Activated T-helper 1 cell treated with Interleukin-2 at 50 U/mL for 16 hours (primary cell): ENCODE results near the gene ALG8.
A peak's percentile ranks its signal among the peaks of the same experiment; 100 is the strongest.
"Not testable (repeated sequence)": the region's sequence is repeated elsewhere in the genome, so short reads cannot be mapped to it uniquely, and the experiment has no call there.

Experiments
- DNase-seq: peaks from one replicate; pipeline ENCODE4 v3.0.0-alpha.2; 2020; ENCODE audit warnings: low read depth

Gene ALG8

DNA sequence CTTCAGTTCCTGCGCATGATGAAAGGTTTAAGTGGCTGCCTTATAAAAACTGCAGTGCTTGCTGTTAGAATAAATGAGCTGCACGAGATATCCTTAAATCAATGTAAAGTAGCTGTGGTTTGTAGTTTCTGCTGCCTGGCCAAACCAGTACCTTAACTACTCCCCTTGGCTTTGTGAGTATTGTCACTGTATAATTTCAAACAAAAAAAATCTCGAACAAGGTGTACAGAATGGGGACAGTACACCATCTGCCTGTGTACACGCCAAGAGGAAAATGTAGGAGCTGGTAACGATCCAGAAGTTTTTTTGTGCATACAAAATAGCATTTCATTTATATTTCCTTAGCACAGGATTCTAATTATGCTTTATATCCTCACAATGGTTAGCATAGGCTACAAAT, 39.2 kb downstream of the ALG8 start:
- DNase-seq, result no peak

DNA sequence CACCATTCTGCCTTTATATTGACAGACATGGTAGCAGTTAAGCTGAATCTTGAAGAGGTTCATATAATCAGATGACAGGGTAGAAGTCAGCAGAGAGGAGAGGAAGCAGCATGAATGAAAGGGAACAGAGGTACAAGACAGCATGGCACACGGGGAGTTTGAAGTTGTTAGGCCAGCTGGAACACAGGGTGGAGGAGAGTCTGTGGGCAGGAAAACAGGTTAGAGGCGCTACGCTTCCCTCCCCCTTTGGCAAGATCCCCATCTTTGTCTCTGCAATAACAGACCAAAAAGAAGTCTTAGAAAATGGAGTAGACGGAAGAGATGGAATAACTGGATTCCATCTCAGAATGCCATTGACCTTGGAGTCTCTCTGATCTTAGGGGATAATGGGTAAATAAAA, 39.8 kb downstream of the ALG8 start:
- DNase-seq, result no peak

DNA sequence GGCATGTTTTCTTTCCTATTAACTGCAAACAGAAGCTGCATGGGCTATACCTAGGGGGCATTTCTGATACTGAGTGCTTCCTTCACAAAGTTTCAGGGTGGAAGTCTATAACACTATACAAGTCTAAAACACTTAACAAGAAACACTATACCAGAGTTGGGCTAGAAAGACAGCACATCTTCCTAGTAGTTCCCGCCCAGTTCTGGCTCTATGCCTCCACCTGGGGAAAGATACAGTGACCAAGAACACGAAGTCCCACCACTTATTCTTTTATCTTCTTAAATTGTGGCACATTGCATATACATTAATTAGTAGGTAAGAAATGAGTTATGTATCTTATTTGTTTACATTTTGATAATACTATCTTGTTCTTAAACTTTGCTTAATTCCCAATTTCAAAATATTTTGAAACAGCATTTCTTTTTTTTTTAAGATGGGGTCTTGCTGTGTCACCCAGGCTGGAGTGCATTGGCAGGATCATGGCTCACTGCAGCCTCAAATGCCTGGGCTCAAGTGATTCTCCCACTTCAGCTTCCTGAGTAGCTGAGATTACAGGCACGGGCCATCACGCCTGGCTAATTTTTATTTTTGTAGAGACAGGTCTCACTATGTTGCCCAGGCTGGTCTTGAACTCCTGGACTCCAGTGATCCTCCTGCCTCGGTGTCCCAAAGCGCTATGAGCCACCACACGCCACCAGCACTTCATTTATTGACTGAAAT, 41.6 kb downstream of the ALG8 start:
- no peak for DNase-seq

DNA sequence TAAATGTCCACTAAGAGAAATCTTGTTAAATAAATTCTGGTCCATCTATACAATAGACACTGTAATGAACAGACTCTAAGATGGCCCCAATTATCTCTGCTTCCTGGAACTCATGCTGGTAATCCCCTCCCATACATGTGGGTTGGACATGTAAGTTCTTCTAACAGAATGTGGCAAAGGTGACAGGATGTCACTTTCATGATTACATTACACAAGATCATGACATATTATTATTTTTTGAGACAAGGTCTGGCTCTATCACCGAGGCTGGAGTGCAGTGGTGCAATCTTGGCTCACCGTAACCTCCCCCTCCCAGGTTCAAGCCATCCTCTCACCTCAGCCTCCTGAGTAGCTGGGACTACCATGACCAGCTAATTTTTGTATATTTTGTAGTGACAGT, 45.2 kb downstream of the ALG8 start:
- DNase-seq, result no peak

DNA sequence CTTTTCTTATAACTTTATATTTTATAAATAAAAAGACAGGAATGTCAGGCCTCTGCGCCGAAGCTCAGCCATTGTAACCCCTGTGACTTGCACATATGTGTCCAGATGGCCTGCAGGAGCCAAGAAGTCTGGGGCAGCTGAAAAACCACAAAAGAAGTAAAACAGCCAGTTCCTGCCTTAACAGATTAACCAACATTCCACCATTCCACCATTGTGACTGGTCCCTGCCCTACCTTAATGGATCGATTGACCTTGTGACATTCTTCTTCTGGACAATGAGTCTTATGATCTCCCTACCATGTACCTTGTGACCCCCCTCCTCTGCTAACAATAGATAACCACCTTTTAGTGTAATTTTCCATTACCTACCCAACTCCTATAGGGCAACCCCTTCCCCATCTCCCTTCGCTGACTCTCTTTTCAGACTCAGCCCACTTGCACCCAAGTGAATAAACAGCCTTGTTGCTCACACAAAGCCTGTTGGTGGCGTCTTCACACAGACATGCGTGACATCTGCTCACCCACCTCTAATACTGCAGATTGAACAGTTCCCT, 52.8 kb downstream of the ALG8 start:
- not testable (repeated sequence) for DNase-seq

DNA sequence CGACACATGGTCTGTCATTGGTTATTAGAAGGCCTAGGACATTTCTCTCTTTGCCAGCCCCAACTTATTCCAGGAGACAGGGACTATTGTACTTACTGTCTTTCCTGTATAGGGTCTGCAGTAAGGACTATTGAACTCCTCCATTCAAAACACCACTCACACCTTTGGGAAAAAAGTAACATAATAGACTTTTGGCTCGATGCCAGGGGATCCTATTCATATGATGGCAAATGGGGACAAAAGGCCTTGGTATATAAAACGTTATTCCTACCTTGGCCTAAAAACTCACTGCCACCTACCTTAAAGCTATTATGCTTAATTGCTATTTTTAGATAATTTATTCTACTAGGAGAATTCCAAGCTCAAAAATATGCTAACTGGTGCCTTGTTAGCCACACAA, 53.5 kb downstream of the ALG8 start:
- no peak for DNase-seq

DNA sequence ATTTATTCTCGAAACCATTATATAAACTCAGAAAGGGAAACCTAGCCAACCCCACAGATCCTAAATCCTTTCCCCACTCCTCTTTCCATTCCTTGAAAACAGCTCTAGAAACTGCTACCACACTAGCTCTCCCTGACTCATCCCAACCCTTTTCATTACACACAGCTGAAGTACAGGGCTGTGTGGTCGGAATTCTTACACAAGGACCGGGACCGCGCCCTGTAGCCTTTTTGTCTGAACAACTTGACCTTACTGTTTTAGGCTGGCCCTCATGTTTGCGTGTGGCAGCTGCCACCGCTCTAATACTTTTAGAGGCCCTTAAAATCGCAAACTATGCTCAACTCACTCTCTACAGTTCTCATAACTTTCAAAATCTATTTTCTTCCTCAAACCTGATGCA, 54.9 kb downstream of the ALG8 start:
- not testable (repeated sequence) for DNase-seq

DNA sequence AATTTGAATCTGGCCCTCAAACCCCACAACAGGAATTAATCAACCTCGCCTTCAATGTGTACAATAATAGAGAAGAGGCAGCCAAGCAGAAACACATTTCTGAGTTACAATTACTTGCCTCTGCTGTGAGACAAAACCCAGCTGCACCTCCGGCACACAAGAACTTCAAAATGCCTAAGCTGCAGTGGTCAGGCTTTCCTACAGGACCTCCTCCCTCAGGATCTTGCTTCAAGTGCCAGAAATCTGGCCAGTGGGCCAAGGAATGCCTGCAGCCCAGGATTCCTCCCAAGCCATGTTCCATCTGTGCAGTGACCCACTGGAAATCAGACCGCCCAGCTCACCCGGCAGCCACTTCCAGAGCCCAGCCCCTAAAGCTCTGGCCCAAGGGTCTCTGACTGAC, 56.4 kb downstream of the ALG8 start:
- DNase-seq, result no peak

DNA sequence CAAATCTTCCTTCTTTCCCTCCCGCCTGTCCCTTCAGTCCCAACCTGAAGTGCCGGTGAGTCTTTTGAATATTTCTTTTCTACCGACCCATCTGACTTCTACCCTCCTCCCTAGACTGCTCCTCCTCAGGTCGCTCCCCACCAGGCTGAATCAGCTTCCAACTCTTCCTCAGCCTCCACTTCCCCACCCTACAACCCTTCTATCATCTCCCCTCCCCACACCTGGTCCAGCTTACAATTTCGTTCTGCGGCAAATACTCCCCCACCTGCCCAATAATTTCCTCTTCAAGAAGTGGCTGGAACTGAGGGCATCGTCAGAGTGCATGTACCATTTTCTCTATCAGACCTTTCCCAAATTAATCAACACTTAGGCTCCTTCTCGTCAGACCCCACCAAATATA, 57.3 kb downstream of the ALG8 start:
- no peak for DNase-seq

DNA sequence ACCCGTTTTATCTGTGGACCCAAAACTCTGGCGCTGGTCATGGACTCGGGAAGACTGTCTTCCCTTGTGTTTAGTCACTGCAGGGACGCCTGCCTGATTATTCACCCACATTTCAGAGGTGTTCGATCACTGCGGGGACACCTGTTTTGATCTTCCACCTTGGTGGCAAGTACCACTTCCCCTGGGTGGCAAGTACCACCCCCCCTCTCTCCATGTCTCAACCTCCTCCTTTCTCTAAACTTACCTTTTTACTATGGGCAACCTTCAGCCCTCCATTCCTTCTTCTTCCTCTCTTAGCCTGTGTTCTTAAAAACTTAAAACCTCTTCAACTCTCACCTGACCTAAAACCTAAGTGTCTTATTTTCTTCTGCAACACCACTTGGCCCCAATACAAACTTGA, 57.8 kb downstream of the ALG8 start:
- DNase-seq, result no peak

DNA sequence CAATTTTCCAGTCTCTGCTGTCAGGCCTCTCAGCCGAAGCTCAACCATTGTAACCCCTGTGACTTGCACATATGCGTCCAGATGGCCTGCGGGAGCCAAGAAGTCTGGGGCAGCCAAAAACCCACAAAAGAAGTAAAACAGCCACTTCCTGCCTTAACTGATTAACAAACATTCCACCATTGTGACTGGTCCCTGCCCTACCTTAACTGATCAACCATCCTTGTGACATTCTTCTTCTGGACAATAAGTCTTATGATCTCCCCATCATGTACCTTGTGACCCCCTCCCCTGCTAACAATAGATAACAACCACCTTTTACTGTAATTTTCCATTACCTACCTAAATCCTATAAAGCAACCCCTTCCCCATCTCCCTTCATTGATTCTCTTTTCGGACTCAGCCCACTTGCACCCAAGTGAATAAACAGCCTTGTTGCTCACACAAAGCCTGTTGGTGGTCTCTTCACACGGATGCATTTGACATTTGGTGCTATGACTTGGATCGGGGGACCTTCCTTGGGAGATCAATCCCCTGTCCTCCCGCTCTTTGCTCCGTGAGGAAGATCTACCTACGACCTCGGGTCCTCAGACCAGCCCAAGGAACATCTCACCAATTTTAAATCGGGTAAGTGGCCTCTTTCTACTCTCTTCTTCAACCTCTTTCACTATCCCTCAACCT, 58.5 kb downstream of the ALG8 start:
- DNase-seq, result no peak

DNA sequence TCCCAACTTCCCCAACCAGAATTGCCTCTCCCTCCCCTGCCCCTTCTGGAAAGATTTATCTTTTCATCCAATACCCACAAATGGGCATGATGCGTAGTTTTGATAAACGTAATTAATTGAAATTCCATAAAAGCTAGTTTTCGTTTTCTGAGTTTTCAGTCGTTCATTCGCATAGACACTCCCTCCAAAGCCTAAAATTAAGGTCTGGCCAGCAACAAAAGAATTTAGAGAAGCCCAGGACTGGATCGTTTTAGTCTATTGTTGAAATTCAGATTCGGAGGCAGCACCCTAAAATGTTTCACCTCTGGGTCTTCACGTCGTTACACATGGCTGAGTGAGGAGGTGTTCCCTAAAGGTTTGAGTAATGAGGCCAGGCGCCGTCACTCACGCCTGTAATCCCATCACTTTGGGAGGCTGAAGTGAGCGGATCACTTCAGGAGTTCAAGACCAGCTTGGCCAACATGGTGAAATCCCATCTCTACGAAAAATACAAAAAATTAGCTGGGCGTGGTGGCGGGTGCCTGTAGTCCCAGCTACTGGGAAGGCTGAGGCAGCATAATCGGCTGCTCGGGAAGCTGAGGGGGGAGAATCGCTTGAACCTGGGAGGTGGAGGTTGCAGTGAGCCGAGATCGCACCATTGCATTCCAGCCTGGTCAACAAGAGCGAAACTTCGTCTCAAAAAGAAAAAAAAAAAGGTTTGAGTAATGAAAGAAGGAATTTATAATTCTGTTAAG, 59.2 kb downstream of the ALG8 start:
- no peak for DNase-seq

DNA sequence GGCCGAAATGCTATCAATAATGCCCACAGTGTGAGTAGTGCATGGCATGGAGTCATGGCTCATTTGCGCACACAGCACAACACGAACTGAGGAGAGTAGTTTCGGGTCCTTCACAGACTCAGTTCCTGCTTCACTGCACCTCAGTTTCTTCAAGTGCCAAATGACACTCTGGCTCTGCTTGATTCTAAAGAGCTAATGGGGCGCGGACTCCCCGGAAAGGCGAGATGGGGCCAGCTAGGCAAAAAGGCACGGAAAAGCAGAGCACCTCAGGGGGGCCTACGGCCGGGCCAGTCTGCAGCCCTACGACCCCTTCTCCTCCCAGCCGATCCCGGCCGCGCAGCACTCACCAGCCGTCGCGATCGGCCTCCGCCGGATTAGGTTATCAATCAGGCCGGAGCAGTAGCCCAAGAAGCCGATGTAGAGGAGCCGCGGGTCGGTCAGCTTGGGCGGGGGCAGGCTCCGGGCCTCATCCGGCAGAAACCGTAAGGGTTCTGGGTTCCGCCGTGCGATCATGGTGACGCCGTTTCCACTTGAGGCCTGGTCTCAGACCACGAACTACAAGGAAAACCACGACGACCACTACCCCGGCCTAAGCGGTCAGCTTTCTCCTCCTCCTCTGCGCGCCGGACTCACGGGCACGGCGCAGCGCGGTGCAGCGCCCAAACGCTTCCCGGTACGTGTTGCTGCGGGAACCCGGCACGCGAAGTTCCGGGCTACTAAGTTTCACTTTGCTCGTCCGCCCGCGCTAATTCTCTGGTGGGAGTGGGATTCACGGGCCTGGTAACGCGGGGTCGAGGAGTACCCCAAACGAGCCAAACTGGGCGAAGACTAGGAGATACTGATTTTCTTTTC, 60.0 kb downstream of the ALG8 start, which contains the start of gene NDUFC2:
TSS of gene NDUFC2 (minus strand) at position 631 of the 852 bp plus-strand sequence. CDS start at position 513, 118 bp downstream.
- peak; percentile 37 for DNase-seq

DNA sequence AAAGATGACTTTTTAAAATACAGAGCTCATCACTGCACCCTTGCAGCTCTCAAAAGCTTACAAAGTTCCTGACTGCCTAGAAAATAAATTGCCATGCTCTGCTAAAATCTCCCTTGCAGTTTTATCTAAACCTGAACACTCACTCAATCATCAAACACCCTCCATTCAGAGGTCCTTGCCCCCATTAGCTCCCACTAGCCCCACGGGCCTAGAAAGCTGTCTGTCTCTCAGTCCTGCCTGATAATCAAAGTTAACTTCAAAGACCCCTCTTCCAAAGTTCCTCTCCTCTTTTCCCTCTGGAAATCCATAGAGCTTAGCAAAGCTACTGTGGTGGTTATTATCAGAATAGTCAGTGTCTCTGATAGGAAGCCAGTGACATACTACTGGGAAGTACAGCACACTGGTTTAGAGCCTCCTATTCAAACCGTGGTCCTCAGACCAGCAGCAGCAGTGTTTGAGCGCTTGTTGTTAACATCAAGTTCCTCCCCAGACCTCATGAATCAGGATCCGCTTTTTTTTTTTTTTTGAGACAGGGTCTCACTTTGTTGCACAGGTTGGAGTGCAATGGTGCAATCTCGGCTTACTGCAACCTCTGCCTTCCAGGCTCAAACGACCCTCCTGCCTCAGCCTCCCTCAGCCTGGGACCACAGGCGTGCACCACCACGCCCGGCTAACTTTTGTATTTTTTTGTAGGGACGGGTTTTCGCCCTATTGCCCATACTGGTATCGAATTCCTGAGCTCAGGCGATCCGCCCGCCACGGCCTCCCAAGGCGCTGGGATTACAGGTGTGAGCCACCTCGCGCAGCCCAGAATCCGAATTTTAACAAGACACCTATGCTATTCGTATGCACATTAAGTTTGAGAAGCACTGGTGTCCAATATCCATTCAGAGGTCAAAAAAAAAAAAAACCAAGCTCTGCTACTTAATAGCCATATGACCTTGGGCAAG, 60.9 kb downstream of the ALG8 start:
- DNase-seq, result no peak

DNA sequence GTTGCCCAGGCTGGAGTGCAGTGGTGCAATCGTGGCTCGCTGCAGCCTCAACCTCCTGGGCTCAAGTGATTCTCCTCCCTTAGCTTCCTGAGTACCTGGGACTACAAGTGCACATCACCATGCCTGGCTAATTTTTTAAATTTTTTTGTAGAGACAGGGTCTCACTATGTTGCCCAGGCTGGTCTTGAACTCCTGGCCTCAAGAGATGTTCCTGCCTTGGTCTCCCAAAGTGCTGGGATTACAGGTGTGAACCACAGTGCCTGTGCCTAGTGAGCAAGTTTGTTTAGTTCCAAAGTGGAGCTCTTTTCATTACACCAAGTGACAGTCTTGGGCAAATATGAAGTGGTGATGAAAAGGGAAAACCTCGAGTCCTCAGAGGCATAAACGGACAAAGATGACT, 61.8 kb downstream of the ALG8 start:
- DNase-seq, result not testable (repeated sequence)

DNA sequence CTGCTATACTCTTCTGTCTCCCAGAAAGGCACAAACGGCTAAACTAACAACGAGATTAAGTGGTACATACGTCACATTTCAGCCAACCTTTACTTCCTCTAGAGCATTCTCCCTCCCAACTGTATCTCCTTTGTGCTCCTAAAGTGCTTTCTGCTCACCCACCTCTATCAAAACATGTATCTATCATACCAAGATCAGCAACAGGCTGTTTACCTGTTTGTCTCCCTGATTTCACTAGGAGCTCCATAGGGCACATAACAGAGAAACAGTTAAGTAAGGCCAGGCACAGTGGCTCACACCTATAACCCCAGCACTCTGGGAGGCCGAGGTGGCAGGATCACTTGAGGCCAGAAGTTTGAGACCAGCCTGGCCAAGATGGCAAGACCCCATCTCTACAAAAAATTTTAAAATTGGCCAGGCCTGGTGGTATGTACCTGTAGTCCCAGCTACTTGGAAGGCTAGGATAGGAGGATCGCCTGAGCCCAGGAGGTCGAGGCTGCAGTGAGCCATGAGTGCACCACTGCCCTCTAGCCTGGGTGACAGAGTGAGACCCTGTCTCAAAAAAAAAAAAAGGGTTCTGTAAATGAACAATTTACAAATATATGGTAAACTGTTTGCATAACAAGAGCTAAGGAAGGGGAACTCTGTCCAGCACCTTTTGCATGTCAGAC, 62.6 kb downstream of the ALG8 start:
- no peak for DNase-seq

DNA sequence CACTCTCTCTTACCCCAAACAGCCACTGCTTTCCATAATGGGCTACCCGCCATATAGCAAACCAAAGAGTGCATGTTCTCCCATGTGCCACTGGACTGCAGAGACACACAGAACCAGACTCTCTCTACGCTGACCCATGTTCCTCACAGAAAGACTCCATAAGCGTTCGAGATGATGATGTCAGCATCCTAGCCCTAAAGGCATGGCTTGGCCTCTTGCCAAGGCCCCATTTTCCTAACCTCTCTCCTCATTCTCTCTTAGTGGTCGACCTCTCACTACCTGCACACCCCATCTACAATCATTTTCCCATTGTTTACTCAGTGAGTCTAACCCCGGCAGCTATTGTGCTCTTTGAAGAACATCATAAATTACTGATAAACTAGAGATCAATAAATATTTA, 64.7 kb downstream of the ALG8 start:
- no peak for DNase-seq

DNA sequence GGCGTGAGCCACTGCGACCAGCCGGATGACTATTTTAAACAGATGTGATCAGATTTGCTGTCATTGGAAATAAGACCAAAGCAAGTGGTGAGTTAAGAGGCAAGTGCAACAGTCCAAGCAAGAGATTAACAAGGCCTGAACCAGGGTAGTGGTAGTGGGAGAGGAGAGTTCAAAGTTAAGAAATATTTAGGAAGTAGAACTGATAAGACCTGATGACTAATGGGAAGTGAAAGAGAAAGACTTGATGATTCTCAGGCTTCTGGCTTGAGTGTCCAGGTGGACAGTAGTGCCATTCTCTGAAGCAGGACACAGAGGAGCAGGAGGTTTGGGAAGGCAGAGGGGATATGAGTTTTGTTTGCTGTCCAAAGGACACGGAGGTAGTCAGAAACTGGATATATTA, 67.0 kb downstream of the ALG8 start:
- DNase-seq, result no peak

DNA sequence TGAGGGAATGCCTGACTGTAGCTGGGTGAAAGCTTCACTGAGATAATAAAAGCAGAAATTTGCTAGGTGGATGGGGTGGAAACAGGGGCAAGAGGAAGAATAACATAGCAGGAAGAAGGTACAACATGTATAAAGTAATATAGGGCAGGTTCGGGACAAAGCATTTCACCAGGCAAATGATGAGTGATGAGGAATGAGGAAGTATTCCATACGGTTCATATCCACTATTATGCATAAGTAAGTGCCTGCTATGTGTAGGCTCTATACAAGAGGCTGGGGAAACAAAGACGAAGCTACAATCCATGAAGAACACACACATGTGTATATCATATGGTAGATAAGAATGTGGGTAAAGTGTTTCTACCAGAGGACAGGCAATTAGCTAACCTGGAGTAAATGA, 67.7 kb downstream of the ALG8 start:
- DNase-seq, result no peak

DNA sequence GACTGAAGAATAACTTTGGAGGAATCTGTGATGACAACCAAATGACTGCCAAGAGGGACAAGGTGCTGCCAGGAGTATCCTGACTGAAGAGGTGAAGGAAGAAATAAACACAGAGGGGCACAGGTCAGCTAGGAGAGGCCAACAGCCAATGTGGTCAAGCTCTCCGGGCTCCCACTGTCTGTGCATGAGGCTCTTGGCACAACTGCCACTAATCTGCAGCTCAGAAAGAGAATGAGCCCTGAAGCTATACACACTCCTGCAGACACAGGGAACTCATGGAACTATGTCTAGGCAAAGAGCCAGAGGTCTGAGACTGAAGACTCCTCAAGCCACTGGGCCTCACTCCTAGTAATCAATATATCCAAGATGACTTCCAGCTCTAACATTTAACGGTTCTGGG, 68.8 kb downstream of the ALG8 start:
- DNase-seq, result no peak
